ENCODE data around the gene PKD2L1.
A peak's percentile ranks its signal among the peaks of the same experiment; 100 is the strongest.
"Not testable (repeated sequence)": the region's sequence is repeated elsewhere in the genome, so short reads cannot be mapped to it uniquely, and the experiment has no call there.

The PKD2L1 gene

GRCh38 chr10:100330079-100330478 lies at the start of gene PKD2L1:
Gene PKD2L1 (minus strand): TSS chr10:100330228. CDS start chr10:100330103, 125 bp downstream.
- no peak for DNase-seq

GRCh38 chr10:100377830-100378229 lies 47.8 kb upstream of the PKD2L1 start:
- DNase-seq, result no peak

- DNase-seq, result not testable (repeated sequence)
Measured at GRCh38 chr10:100376656-100377055, 46.6 kb upstream of the PKD2L1 start.

GRCh38 chr10:100374677-100375353 lies 44.8 kb upstream of the PKD2L1 start:
- not testable (repeated sequence) for DNase-seq

GRCh38 chr10:100374200-100374655 lies 44.2 kb upstream of the PKD2L1 start:
- DNase-seq, result no peak

GRCh38 chr10:100373298-100374199 lies 43.5 kb upstream of the PKD2L1 start:
- DNase-seq, result peak; percentile 98

GRCh38 chr10:100372415-100373297 lies 42.6 kb upstream of the PKD2L1 start:
- DNase-seq, result no peak

- peak; percentile 87 for DNase-seq
Measured at GRCh38 chr10:100371482-100372027, 41.5 kb upstream of the PKD2L1 start.

GRCh38 chr10:100370714-100371481 lies 40.9 kb upstream of the PKD2L1 start:
- DNase-seq, result peak; percentile 91

GRCh38 chr10:100368721-100369120 lies 38.7 kb upstream of the PKD2L1 start:
- no peak for DNase-seq

GRCh38 chr10:100364735-100365391 lies 34.8 kb upstream of the PKD2L1 start:
- DNase-seq, result peak; percentile 54

GRCh38 chr10:100364175-100364574 lies 34.1 kb upstream of the PKD2L1 start:
- no peak for DNase-seq

- no peak for DNase-seq
Measured at GRCh38 chr10:100362570-100363496, 32.8 kb upstream of the PKD2L1 start.

- DNase-seq, result no peak
Measured at GRCh38 chr10:100360234-100360633, 30.2 kb upstream of the PKD2L1 start.

GRCh38 chr10:100359529-100360150 lies 29.6 kb upstream of the PKD2L1 start:
- no peak for DNase-seq

- no peak for DNase-seq
Measured at GRCh38 chr10:100359030-100359432, 29.0 kb upstream of the PKD2L1 start.

- DNase-seq, result no peak
Measured at GRCh38 chr10:100357059-100357858, 27.2 kb upstream of the PKD2L1 start.
